ENCODE results near the gene TMC1. TPM values are rescaled to one million over a fixed set of nuclear protein-coding genes. Genes with fewer than 3 reads are reported as not detected.
"Not testable (repeated sequence)": the region's sequence is repeated elsewhere in the genome, so short reads cannot be mapped to it uniquely, and the experiment has no call there.

Gene TMC1
- under 1 TPM in 1 of 6 donors, not detected in 5; 0.67 TPM for total RNA-seq

- DNase-seq; H3K36me3 ChIP-seq; H3K4me3 ChIP-seq; ATAC-seq (ENCODE audit: low FRiP score in 2 of 2); H3K4me1 ChIP-seq; H3K9me3 ChIP-seq; H3K27ac ChIP-seq; H3K27me3 ChIP-seq: not testable (repeated sequence)
- 96 to 99% methylated on average over 17 of the region's 17 CpGs for WGBS, 2 donors
These were observed at the start of gene TMC1 for GRCh38 chr9:72521416-72521815. TMC1 (plus strand) TSS chr9:72521608; CDS start chr9:72648649, 127,041 bp downstream.

DNA sequence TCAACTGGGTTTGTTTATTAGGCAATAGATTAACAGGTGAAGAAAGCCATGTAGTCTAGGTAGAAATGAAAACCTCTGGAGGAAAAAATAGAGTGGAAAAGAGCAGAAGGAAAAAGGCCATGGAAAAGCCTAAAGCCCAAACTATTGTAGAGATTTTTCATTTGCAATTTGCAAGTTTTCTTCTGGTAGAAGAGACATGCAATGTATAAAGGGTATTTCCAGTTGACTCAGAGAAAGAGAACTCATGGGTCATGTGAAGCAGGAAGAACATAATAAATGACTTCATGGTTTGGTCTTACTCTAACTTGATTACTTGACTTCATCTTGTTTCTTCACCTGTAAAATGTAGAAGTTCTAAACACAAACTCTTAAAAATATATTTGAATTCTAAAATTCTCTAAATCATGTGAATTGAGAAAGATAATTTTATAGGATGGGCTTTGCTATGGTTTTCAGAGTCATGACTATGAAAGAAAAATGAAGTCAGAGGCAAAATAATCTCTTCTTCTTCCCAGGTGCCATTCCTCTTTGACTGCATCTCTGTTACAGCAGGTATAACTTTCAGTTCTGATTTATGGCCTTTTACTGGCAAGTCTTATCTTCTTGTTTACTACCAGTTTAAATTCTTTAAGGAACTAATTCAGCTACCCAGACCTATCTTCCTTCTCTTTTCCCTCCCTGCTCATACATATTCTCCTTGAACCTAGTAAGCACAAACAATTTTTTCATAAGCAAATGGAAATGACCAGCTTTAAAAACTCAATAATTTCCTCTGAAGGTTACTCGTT lies 47.7 kb upstream of the TMC1 start:
- Histone ChIP-seq H3K27ac (no peak overlapping the region), H3K36me3 (no peaks in the 10 kb centered on the region), H3K27me3 (no peaks in the 10 kb centered on the region), H3K4me3 (no peak overlapping the region), H3K4me1 (peaks cover 7 to 16% (median 10%) of the 10 kb centered on the region in 4 donors), H3K9me3 (no peaks in the 10 kb centered on the region)
- no peak for TF ChIP-seq POLR2A (IDR thresholded peaks at IDR 0.05)
- TF ChIP-seq, protein P1, sequence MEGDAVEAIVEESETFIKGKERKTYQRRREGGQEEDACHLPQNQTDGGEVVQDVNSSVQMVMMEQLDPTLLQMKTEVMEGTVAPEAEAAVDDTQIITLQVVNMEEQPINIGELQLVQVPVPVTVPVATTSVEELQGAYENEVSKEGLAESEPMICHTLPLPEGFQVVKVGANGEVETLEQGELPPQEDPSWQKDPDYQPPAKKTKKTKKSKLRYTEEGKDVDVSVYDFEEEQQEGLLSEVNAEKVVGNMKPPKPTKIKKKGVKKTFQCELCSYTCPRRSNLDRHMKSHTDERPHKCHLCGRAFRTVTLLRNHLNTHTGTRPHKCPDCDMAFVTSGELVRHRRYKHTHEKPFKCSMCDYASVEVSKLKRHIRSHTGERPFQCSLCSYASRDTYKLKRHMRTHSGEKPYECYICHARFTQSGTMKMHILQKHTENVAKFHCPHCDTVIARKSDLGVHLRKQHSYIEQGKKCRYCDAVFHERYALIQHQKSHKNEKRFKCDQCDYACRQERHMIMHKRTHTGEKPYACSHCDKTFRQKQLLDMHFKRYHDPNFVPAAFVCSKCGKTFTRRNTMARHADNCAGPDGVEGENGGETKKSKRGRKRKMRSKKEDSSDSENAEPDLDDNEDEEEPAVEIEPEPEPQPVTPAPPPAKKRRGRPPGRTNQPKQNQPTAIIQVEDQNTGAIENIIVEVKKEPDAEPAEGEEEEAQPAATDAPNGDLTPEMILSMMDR (IDR thresholded peaks at IDR 0.05): no peak
- TF ChIP-seq POLR2AphosphoS5 (IDR thresholded peaks at IDR 0.05): no peak
- no peak for TF ChIP-seq EP300 (IDR thresholded peaks at IDR 0.05)
- 53 to 61% methylated on average over 1 of the region's 1 CpG for WGBS, 2 donors
- no peak for DNase-seq
- ATAC-seq (ENCODE audit: low FRiP score in 2 of 2): no peak

DNA sequence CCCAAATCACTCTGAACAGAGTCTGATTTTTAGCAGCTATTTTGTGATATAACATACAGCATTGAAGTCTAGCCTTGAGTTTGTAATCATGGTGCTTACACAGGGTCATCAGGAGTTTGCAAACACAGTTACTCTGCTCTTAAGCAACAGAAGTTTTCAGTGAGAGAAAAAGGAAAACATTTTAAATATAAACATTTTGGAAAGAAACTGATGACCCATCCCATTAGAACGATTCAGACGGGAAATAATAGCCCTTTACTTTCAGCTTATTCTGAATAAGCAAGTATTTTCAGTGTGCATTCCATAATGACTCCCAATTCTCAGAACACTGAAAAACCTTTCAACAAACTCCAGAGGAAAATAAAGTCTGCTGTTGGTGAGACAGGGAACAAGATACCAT lies 46.7 kb upstream of the TMC1 start:
- TF ChIP-seq EP300 (IDR thresholded peaks at IDR 0.05): no peak
- no peak for TF ChIP-seq POLR2A (IDR thresholded peaks at IDR 0.05)
- TF ChIP-seq POLR2AphosphoS5 (IDR thresholded peaks at IDR 0.05): no peak
- TF ChIP-seq, protein P1 (IDR thresholded peaks at IDR 0.05): no peak
- WGBS, 2 donors: 66 to 83% methylated on average over 2 of the region's 2 CpGs
- Histone ChIP-seq H3K4me1 (peaks cover 7 to 16% (median 11%) of the 10 kb centered on the region in 4 donors), H3K4me3 (no peak overlapping the region), H3K9me3 (no peaks in the 10 kb centered on the region), H3K36me3 (no peaks in the 10 kb centered on the region), H3K27ac (no peak overlapping the region), H3K27me3 (no peaks in the 10 kb centered on the region)
- DNase-seq: no peak
- no peak for ATAC-seq (ENCODE audit: low FRiP score in 2 of 2)

DNA sequence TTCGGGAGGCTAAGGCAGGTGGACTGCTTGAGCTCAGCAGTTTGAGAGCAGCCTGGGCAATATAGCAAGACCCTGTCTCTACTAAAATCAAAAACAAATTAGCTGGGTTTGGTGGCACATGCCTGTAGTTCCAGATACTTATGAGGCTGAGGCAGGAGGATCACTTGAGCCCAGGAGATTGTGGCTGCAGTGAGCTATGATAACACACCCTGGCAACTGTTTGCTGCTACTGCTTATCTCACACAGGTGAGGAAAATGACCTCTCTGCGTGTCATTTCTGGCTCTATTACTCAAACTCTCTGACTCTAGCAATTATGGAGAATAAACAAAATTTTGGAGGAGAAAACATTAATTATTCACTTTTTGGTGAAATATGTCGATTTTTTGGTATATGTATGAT lies 45.3 kb upstream of the TMC1 start:
- no peak overlapping the region for H3K27ac ChIP-seq
- TF ChIP-seq EP300 (IDR thresholded peaks at IDR 0.05): no peak
- TF ChIP-seq, protein P1 (IDR thresholded peaks at IDR 0.05): no peak
- TF ChIP-seq POLR2AphosphoS5 (IDR thresholded peaks at IDR 0.05): no peak
- TF ChIP-seq POLR2A (IDR thresholded peaks at IDR 0.05): no peak
- H3K9me3 ChIP-seq: no peaks in the 10 kb centered on the region
- H3K4me3 ChIP-seq: no peak overlapping the region
- no peaks in the 10 kb centered on the region for H3K27me3 ChIP-seq
- H3K4me1 ChIP-seq: peaks cover 7 to 16% (median 11%) of the 10 kb centered on the region in 4 donors
- DNase-seq (no peak), ATAC-seq (ENCODE audit: low FRiP score in 2 of 2) (no peak)
- WGBS, 2 donors: 87 to 90% methylated on average over 3 of the region's 3 CpGs
- H3K36me3 ChIP-seq: no peaks in the 10 kb centered on the region

DNA sequence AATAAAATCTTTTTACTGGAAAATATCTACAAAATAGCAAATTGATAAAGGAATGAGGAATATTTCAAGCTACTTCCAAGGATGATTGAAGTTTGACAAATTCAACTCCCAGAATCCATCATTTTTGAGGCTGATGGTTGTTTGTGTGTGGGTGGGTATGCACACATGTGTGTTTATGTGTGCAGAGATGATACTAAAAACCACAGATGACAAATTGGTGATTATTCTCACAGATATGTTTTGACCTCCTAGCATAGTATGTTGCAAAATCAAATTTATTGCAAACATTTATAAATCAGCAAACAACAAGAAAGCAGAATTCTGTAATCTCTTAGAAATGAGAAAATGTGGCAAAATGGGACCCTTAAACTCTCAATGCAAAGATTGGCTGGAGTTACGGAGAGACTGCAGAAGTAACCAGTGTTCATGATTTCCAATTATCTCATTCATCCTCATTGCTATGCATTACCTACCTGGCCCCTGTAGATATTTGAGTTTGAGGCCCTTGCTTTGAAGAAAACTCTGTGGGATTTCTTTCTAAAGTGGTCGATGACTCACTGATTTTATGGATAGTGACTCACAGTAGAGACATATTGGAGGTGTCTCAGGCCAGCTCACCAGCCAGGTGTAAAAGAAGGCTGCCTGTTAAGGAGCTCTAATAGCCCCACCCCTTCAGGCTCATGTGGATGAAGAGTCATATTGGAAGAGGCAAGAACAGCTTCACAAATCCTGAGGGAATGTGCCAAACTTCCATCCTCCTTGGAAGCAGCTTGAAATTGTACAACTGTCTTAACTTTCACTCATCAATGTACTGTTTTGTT lies 44.6 kb upstream of the TMC1 start:
- ATAC-seq (ENCODE audit: low FRiP score in 2 of 2) (peak in 1 of 2 donors; percentile 73), DNase-seq (peak in 1 of 2 donors; percentile 52)
- TF ChIP-seq POLR2AphosphoS5 (IDR thresholded peaks at IDR 0.05) (no peak), POLR2A (IDR thresholded peaks at IDR 0.05) (no peak)
- Histone ChIP-seq H3K27ac (peak overlapping the region in 2 of 4 donors; percentile 77), H3K4me1 (peaks cover 7 to 16% (median 11%) of the 10 kb centered on the region in 4 donors), H3K36me3 (no peaks in the 10 kb centered on the region), H3K4me3 (no peak overlapping the region), H3K27me3 (no peaks in the 10 kb centered on the region), H3K9me3 (no peaks in the 10 kb centered on the region)
- 85 to 93% methylated on average over 2 of the region's 2 CpGs for WGBS, 2 donors

Measured in upper lobe of left lung (tissue), 6 donors.